Epithelial cell of alveolus of lung (primary cell): ENCODE measurements around the gene CPSF3. TPM values are rescaled to one million over a fixed set of nuclear protein-coding genes. Genes with fewer than 3 reads are reported as not detected.

Experiments used
- total RNA-seq: library from RNA; depleted of rRNA; stranded (reverse); fragments of >200 nt; gene quantifications from 2 replicates; pipeline ENCODE4 v1.2.1, GENCODE V29; 2015

The CPSF3 gene
- 46.7 and 50.9 TPM in 2 replicates for total RNA-seq

DNA sequence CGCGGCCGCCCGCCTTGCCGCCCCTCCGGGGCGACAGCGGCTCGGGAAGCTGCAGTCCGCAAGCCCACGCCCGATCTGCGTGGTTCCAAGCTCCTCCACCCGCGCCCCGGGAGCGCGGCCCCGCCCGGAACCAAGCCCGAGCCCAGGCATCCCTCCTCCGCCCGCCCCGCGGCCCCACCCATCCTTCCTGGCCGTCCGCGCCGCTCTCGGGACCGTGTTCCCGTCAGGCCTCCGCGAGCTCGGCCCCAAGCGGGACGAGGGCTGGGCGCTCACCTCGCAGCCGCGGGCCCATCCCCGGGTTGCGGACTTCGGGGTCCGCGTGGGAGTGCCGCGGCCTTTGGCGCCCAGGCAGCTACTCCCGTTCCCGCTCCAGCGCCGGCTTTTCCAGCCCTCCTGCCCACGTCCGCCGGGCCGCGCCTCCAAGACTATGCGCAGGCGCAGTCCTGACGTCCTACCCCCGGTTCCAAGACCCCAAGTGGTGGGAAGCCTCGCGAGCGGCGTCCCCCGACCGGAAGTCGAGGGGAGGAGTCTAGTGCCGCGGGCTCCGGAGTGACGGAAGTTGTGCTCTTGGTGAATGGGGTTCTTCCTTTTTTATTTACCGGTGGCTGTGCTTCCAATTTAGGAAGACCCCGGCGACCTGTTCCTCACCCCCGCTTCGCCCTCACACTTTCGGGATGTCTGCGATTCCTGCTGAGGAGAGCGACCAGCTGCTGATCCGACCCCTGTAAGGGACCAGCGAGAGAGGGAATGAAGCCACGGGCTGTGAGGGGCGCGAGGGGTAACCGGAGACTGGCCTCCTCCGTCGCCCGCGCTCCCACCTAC lies at the start of gene CPSF3, which contains the start of gene ITGB1BP1:
TSS of gene CPSF3 (plus strand) at position 555 of the 822 bp plus-strand sequence. CDS start at position 675, 120 bp downstream.
TSS of gene ITGB1BP1 (minus strand) at position 429 of the 822 bp plus-strand sequence. CDS start 4,831 bp downstream, outside the sequence.

GRCh38 chr2:9474361-9475057 lies 51.1 kb downstream of the CPSF3 start, which contains the start of gene IAH1:
IAH1 (plus strand) TSS chr2:9474551; CDS start chr2:9474567, 16 bp downstream.

Other genes with a start within 250 kb of the CPSF3 start
- 7.2 and 16.2 TPM in 2 replicates for gene ASAP2, start 216.8 kb upstream of the CPSF3 start, total RNA-seq
- gene ITGB1BP1, start 126 bp upstream of the CPSF3 start, total RNA-seq, result 50.1 and 61.8 TPM in 2 replicates
- 71.5 and 76.7 TPM in 2 replicates for gene IAH1, start 50.9 kb downstream of the CPSF3 start, total RNA-seq
- 24.3 and 32.7 TPM in 2 replicates for gene ADAM17, start 132.2 kb downstream of the CPSF3 start, total RNA-seq
- 281 and 358 TPM in 2 replicates for gene YWHAQ, start 207.3 kb downstream of the CPSF3 start, total RNA-seq